GM23248 (cell line): ENCODE data around the gene SSU72.

Experiments
- EZH2 ChIP-seq: fragments of 200-600 bp; sonication (generic); IDR thresholded peaks from 2 replicates; pipeline ENCODE4 v1.6.1; 2018; ENCODE audit warnings: antibody characterized with exemption, mild to moderate bottlenecking; ENCODE audit not compliant: insufficient read depth, poor library complexity, severe bottlenecking
- EZH2phosphoT487 ChIP-seq: fragments of 200-600 bp; sonication (generic); IDR thresholded peaks from 2 replicates; pipeline ENCODE4 v1.6.1; 2018; ENCODE audit warnings: antibody characterized with exemption, moderate library complexity, mild to moderate bottlenecking, low read depth; ENCODE audit not compliant: insufficient read depth

GRCh38 chr1:1531947-1532346, 42.7 kb downstream of the SSU72 start:
- TF ChIP-seq EZH2 (no peak), EZH2phosphoT487 (no peak)
